ENCODE measurements around the gene NR3C1.

The NR3C1 gene

DNA sequence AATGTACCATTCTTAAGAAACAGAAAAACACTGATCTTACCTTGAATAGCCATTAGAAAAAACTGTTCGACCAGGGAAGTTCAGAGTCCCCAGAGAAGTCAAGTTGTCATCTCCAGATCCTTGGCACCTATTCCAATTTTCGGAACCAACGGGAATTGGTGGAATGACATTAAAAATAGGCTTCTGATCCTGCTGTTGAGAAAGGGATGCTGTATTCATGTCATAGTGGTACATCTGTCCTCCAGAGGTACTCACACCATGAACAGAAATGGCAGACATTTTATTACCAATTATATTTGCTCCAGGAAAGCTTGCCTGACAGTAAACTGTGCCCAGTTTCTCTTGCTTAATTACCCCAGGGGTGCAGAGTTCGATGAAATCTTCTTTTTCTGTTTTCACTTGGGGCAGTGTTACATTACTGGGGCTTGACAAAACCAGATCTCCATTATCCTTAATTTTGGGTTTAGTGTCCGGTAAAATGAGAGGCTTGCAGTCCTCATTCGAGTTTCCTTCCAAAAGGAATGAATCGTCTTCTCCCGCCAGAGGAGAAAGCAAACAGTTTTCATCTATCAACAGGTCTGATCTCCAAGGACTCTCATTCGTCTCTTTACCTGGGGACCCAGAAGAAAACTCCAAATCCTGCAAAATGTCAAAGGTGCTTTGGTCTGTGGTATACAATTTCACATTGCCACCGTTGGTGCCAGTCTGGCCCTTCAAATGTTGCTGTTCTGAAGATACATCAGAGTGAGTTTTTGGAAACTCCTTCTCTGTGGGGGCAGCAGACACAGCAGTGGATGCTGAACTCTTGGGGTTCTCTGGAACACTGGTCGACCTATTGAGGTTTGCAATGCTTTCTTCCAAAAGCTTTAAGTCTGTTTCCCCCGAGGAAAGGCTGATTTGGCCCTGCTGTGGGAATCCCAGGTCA is 3.6 kb downstream of the NR3C1 start:
- FAIRE-seq (no peak), DNase-seq (ENCODE audit: low spot score) (no peak)

DNA sequence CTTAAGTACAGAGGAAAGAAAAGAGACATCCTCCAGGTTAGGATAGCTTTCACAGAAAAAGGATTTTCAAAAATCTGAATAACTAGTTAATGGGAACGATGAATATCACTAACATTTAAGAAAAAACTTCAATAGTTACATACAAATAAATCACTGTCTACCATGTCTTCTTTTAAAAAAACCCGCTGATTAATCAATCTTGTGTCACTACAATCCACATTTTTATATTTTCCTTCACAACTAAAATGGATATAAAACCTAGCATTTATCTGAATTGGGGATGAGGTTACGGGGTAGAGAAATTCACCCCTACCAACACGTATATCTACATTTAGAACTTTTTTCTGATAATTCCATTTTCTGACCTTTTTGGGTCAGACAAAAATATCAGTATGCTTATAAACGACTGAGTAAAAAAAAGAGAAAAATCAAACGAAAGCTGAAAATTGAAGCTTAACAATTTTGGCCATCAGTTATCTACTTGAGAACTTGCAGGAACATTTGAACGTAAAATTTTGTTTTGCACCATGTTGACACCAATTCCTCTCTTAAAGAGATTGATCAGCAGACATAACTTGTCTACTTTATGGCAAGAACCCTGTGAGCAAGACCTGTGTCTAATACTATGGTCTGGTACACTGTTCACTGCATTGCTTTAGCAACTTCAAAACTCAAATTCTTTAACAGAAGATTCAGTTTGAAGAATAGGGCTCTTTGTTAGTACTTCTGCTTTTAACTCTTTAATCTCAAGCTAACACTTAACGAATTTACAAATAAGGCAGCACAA is 4.8 kb downstream of the NR3C1 start:
- no peak for FAIRE-seq
- DNase-seq (ENCODE audit: low spot score), result no peak

DNA sequence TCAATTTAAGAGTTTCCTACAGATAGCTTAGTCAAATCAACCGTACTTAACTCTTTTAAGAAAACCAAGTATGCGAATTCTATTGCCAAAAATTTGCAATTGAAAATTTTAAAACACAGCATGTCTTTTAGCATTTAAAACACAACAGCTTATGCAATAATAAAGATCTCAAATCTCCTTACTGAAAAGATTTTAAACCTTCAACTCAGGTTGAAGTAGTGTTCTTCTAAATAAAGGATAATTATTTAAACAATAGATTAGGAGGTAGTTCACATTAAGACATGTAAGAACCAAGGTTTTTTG is 5.5 kb downstream of the NR3C1 start:
- DNase-seq (ENCODE audit: low spot score), result no peak
- no peak for FAIRE-seq

DNA sequence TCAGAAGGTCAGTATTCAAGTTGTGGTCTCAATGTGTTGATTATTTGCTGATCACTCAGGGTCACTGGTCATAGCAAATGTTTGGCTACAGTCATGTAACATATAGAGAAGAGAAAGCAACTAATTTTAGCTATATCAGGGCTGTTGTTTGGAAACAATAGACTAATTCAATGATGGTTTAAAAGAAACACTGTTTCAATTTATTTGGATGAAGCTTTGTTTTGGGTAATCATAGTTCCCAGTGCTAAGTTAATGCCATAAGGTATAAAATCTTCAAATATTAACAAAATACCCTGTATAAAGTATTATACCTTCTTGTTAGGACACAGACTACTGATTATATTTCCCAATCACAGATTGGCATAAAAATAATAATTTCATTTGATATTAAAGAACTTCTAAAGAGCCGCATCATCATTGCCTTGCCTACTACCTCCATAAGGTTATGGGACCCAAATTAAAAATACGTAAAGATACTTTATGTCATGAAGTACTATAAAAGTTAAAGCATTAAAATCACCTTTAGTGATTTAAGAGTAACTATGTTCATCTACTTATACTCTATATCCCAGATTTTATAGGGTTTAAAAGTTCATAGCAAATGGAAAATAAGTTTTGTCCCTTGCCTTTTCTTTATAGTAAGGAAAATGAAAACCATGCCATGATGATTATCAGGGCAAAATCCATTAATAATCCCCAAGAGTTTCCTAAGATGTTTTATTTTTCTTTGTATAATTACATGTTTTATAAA is 6.0 kb downstream of the NR3C1 start:
- FAIRE-seq, result no peak
- no peak for DNase-seq (ENCODE audit: low spot score)

DNA sequence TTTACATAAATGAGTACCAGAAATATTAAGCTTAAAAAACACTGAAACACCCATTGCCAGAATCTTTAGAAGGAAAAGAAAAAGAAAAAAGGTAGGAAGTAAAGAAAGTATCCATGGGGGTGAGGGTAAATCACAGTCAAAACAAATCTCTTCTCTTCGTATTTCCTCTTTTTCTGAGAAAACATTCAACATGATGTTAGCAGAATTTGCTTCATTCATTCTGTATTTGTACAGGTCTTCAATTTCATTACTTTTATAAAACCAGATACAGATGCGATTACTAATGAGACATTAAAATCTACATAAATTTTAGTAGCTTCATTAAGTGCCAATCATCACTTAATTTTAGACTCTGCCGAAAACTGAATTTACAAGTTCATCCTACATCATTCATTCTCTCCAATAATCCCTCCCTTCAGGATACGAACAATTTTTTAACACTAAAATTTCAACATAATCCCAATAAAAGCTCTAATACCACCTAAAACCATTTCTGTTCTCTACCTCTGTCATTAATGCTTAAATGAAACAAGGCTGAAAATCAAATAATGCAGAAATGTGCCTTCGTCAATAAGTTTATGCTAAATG is 7.0 kb downstream of the NR3C1 start:
- FAIRE-seq (no peak), DNase-seq (ENCODE audit: low spot score) (no peak)

DNA sequence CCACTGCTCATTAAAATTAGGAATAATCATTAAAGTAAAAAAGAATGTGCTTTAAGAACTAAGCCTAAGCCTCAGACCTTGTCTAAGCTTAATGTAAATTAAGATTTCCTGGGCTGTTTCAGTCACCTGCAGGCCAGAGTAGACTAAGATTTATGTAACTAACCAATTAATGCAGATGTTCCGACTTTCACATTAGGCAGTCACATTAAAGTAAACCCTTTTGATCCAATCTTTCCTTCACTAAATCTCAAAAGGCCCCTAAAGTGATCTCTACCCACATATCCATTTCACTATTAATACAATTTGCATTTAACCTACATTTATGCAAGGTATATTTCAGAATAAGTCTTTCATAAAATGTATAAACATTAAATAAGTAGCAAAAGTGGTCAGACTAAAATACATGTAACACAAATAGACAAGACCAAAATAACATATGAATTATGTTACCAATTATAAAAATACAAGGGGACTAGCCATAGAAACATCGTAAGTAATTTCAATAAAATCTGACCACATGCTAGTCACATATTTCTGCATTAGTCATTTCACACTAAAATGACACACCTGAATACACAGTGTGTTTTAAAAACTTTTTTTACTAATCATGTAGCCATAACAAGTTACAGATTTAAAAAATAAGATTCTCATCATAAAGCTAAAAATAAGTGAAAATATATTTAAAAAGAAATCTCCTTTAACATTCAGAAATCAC is 7.7 kb downstream of the NR3C1 start:
- DNase-seq (ENCODE audit: low spot score), result no peak
- FAIRE-seq, result no peak

DNA sequence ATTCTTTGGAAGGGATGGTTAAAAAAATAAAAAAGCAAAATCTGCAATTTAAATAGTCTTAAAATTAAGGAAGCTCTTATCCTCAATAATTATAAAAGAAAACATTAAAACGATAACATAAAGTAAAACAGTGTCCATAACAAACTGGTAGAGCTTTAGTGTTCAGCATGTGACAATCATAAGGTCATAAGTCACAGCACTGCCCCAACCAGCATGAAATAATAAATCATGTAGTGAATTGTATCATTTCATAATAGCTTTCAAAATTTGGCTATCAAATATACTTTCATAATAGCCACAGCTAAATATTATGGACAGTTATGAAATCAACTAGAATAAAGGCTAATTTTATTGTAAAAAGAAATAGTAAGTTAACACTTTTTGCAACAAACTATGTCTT is 10.0 kb downstream of the NR3C1 start:
- DNase-seq (ENCODE audit: low spot score) (no peak), FAIRE-seq (no peak)

DNA sequence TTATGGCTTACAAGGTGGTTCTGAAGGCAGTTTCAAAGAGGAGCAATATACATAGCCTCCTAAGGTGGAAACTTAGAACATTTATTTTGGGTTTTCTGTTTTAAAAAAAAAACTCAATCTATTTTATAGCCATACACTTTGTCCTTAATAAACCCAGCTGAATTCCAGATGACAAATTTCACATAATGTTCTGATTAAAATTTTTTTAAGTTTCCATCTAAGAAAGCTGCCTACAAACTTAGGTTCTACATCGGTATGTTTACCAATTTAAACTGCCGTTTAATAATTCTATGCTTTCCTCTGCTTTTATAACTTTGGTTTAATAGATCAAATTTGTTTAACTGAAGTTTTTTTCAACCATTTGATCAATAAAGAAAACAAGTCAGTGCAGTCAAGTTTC is 12.5 kb downstream of the NR3C1 start:
- no peak for FAIRE-seq
- no peak for DNase-seq (ENCODE audit: low spot score)

DNA sequence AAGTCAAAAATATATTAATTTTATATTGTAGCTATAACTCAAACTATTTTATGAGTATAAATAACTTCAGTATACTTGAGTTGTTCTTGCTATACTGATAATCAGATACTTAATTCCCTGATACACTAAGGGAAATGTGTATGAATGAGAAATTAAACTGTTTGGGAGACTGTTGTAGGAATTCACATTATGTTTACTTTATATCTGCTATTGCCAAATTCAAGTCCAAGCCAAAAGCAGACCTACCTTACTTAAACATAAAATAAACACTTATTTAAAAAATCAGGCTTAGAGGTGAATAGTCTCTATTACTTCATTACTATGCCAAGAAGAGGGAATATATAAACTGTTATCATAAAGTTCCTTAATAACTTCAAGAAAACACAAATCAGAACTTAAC is 13.2 kb downstream of the NR3C1 start:
- DNase-seq (ENCODE audit: low spot score), result no peak
- no peak for FAIRE-seq

DNA sequence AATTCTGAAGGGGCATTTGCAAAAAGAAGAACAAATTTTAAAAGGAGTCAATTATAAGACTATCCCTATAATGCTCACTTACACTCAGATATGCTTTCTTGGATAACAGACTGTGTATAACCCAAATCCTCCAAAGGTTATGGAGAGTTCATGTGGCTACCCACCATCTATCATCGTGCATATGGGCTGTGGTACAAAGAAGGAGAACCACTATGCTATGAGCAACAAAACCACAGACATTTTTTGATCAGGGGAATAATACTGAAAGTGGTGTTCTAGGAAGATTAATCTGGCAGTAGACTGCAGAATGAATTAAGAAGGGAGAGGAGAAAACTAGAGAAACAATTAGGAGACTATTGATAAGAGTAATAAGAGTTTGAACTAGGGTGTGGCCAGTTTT is 16.8 kb downstream of the NR3C1 start:
- DNase-seq (ENCODE audit: low spot score) (no peak), FAIRE-seq (no peak)

DNA sequence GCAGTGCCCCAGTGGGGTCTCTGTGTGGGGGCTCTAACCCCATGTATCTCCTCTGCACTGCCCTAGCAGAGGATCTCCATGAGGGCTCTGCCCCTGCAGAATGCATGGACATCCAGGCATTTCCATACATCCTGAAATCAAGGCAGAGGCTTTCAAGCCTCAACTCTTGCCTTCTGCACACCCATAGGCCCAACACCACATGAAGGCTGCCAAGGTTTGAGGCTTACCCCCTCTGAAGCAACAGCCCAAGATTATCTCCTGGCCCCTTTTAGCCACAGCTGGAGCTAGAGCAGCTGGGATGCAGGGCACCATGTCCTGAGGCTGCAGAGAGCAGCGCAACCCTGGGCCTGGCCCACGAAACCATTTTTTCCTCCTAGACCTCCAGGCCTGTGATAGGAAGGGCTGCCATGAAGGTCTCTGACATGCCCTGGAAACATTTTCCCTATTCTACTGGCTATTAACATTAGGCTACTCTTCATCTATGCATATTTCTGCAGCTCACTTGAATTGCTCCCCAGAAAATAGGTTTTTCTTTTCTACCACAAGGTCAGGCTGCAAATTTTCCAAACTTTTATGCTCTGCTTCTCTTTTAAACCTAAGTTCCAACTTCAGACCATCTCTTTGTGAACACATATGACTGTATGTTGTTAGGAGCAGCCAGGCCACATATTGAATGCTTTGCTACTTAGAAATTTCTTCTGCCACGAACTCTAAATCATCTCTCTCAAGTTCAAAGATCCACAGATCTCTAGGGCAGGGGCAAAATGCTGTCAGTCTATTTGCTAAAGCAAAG is 18.4 kb downstream of the NR3C1 start:
- DNase-seq (ENCODE audit: low spot score) (no peak), FAIRE-seq (no peak)

DNA sequence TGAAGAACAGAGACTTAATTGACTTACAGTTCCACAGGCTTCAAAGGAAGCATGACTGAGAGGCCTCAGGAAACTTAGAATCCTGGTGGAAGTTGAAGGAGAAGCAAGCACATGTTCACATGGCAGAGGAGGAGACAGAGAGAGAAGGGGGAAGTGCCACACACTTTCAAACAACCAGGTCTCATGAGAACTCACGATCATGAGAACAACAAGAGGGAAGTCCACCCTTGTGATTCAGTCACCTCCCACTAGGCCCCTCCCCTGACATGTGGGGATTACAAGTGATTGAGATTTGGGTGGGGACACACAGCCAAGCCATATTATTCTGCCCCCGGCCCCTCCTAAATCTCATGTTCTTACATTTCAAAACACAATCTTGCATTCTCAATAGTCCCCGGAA is 19.5 kb downstream of the NR3C1 start:
- FAIRE-seq (no peak), DNase-seq (ENCODE audit: low spot score) (no peak)

DNA sequence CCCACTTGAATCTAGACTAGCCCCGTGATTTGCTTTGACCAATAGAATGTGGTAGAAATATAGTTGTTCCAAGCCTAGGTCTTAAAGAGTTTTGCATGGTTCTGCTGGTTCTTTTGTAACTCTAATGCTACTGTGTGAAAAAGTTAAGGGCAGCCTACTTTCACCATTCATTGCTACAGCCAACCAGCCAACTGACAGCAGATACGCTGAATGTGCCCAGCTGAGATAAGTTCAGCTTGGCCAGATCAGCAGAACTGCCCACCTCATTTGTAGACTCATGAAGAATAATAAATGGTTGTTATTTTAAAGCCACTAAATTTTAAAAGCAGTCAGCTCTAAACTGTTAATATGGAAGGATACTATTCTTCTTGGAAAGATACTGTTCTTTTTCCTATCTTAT is 23.9 kb downstream of the NR3C1 start:
- DNase-seq (ENCODE audit: low spot score), result no peak
- no peak for FAIRE-seq

DNA sequence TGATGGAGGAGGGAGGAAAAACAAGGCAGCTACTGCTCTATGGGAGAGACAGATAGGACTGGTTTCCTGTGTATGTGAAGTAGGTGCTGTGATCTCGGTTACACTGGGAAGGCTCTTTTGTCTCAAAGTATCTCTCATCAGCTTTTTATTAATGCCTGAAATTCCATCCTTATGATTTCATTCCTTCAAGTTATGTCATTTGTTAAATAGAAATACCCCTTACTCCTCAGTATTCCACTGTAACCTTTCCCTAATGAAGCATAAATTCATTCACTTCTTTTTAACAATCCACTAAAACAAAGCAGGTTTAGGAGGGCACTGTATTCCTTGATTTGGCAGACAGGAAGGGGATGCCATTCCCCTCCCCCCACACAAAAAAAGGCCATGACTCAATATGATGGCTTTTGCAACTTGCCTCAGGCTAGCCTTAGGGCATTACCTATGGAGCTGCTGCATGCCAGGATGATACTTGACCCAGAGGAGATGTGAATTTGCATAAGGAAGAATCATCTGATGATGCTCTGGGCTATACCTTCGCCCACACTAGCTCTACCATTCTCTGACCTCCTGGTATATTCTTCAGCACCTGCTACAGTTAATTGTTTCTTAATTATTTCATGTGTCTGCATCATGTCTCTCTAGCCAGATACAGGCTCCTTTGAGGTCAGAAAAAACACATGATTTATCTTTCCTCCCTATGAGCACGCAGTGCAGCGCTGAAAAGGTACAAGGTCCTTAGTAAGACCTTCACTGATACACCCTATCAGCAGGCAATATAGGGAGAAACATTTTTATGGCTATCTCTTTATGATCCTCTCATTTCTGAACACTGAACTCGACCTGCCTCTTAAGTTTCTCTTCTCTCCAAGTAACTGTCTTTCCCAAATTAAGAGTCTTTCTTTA is 26.3 kb downstream of the NR3C1 start:
- FAIRE-seq (no peak), DNase-seq (ENCODE audit: low spot score) (peak; percentile 60)

DNA sequence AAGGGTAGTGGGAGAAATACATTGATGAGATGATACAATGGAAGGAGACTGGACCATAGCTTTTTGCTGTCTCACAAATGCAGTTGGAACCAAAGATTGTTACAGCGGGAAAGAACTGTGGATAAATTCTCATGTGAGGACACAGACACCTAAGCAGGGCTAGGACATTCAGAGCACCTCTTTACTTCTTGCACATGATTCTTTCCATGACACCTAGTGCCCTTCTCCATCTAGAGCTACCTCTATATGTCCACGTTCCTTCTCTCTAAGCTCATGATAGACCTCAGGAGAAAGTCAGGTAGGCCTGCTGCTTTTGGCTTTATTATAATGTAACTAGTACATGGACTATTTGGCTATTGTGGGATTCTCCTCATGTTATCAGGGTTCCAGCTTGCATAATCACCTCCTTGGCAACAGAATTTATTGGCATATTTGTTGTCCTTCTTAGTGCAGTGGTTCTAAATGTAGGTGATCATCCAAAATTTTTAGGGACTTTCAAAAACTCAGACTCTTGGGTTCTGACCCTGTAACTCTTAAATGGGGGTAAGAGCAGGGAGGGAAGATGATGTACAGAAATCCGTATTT is 27.2 kb downstream of the NR3C1 start:
- DNase-seq (ENCODE audit: low spot score), result no peak
- no peak for FAIRE-seq

DNA sequence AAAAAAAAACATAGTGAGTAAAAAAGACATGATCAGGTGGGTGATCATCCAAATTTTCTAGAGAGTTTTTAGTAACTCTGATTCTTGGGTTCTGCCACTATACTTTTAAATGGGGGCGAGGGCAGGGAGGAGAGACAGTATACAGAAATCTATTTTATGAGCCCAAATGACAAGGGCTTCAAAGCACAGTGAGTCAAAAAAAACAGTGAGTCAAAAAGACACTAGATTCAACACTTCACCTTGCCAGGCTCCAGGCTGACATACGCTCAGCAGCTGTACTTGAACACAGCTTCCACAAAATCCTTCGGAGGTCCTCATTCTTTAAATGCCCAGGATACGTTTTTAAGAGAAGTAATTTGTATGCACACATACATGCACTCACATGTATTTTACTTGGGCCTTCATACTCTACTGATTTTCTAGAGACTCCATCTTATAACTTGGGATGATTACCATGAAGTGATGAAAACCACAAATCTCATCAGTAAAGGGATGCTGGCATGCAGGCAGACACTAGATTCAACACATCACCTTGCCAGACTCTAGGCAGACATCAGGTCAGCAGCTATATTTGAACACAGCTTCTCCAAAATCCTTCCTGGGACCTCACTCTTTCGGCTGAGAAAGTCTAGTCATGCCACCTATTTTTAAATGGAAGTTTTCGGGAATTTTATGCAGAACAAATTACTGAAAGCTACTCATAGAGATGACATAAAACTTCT is 28.8 kb downstream of the NR3C1 start:
- no peak for FAIRE-seq
- DNase-seq (ENCODE audit: low spot score), result no peak

DNA sequence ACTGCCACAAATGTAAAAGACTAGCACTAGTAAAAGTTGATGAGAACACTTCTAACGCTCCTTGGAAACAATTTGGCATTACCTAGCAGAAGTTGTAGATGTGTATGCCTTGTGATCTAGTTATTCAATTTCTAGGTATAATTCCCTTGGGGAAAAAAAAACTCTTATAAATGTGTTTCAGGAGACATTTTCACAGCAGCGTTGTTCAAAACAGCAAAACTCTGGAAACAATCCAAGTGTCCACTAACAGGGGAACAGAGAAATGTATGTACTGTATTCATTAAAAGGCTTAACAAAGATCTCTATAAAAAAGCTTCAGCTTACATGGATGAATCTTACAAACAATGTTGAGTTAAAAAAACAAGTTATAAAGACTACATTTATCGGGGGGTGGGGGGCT is 30.4 kb downstream of the NR3C1 start:
- DNase-seq (ENCODE audit: low spot score), result no peak
- FAIRE-seq, result no peak

DNA sequence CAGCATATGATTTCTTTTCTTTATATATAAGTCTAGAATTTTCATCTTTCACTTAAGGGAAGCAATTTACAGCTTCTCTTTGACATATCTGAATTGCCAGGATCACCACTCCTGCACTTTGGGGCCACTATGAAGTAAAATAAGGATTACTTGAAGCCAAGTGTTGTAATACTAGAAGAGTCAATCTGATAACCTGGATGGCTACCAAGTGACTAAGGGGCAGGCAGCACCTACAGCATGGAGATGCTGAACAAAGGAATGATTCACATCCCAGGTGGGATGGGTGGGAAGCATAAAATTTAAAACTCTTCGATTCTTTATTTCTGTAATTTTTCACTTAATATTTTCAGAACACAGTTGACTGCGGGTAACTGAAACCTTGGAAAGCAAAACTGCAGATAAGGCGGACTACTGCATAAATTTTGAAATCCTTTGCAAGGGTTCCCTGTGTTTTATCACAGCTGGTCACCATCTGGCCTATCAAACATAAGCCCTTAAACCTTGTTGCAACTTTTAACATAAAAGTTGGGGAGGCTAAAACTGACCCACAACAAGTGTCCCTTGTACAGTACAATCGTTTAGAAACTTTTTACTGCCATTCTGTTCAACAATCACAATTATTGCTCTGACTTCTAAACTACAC is 31.2 kb downstream of the NR3C1 start:
- FAIRE-seq (no peak), DNase-seq (ENCODE audit: low spot score) (no peak)

All from urothelium cell line (cell line).